Measurements from ENCODE around the gene SDK1. TPM values are rescaled to one million over a fixed set of nuclear protein-coding genes. Genes with fewer than 3 reads are reported as not detected.

SDK1 gene
- total and polyA plus RNA-seq, 10 of the 15 experiments (the other 5 are each of a cell fraction or from before 2014, with no cell fraction given): 0.14 to 0.33 TPM; not detected in 8

- intact Hi-C loops (cut with micrococcal nuclease; ENCODE audit: unreplicated experiment) (no loop called here), in situ Hi-C loops (cut with MboI) (no loop called here)
- Histone ChIP-seq H3K27me3 (replicated peaks in 1 of 2; ENCODE audit: control insufficient read depth in 2 of 2, insufficient read depth in 2 of 2, low read length in 1 of 2) (no peaks in the 10 kb centered on the region), H2AFZ (ENCODE audit: control insufficient read depth, low read depth, low read length) (no peak overlapping the region), H3K9me3 (replicated peaks; ENCODE audit: control insufficient read depth, insufficient read depth, low read length) (peaks cover 3% of the 10 kb centered on the region; the same call in 1 of the 3 replicates), H3K4me3 (no peak overlapping the region), H3K36me3 (ENCODE audit: control insufficient read depth in 2 of 2, insufficient read depth in 2 of 2, low read length in 1 of 2) (no peaks in the 10 kb centered on the region), H3K79me2 (ENCODE audit: control insufficient read depth, insufficient read depth, low read length) (no peaks in the 10 kb centered on the region), H3K27ac (ENCODE audit: control insufficient read depth, insufficient read depth) (no peak overlapping the region), H3K9ac (ENCODE audit: control insufficient read depth, insufficient read depth, low read length) (no peak overlapping the region), H3K4me2 (ENCODE audit: control insufficient read depth, insufficient read depth) (no peak overlapping the region), H3K4me1 (ENCODE audit: control insufficient read depth, insufficient read depth, low read length) (no peaks in the 10 kb centered on the region), H4K20me1 (ENCODE audit: control insufficient read depth, insufficient read depth) (no peaks in the 10 kb centered on the region)
- TF ChIP-seq HDGF (IDR thresholded peaks at IDR 0.05): no peak
- BruUV-seq (replicated peaks): no TSS peak
- no peak for DNase-seq (ENCODE audit: low read depth, low spot score)
- ChIA-PET RAD21 (ENCODE audit: unreplicated experiment) (no interaction called here), POLR2A (no interaction called here), SMC1A (ENCODE audit: uncharacterized antibody, unreplicated experiment) (no interaction called here), CTCF (no interaction called here)
- ATAC-seq: no peak
- WGBS (ENCODE audit: insufficient coverage, insufficient replicate concordance, low lambda C conversion rate, missing lambda C conversion rate): 55% methylated on average over 6 of the region's 6 CpGs
- FAIRE-seq: no peak
Measured at GRCh38 chr7:3975371-3975770, 674.3 kb downstream of the SDK1 start.

GRCh38 chr7:3977391-3977790 is 676.3 kb downstream of the SDK1 start:
- no peak overlapping the region for H3K4me2 ChIP-seq (ENCODE audit: control insufficient read depth, insufficient read depth)
- peaks cover 3% of the 10 kb centered on the region; the same call in 1 of the 3 replicates for H3K9me3 ChIP-seq (replicated peaks; ENCODE audit: control insufficient read depth, insufficient read depth, low read length)
- FAIRE-seq (no peak), ATAC-seq (no peak), DNase-seq (ENCODE audit: low read depth, low spot score) (no peak)
- ChIA-PET CTCF (no interaction called here), SMC1A (ENCODE audit: uncharacterized antibody, unreplicated experiment) (no interaction called here), POLR2A (no interaction called here), RAD21 (ENCODE audit: unreplicated experiment) (no interaction called here)
- no TSS peak for BruUV-seq (replicated peaks)
- no peaks in the 10 kb centered on the region for H3K79me2 ChIP-seq (ENCODE audit: control insufficient read depth, insufficient read depth, low read length)
- no peak overlapping the region for H2AFZ ChIP-seq (ENCODE audit: control insufficient read depth, low read depth, low read length)
- H3K4me1 ChIP-seq (ENCODE audit: control insufficient read depth, insufficient read depth, low read length): no peaks in the 10 kb centered on the region
- in situ Hi-C loops (cut with MboI) (no loop called here), intact Hi-C loops (cut with micrococcal nuclease; ENCODE audit: unreplicated experiment) (no loop called here)
- no peak overlapping the region for H3K27ac ChIP-seq (ENCODE audit: control insufficient read depth, insufficient read depth)
- no peaks in the 10 kb centered on the region for H4K20me1 ChIP-seq (ENCODE audit: control insufficient read depth, insufficient read depth)
- H3K9ac ChIP-seq (ENCODE audit: control insufficient read depth, insufficient read depth, low read length): no peak overlapping the region
- WGBS (ENCODE audit: insufficient coverage, insufficient replicate concordance, low lambda C conversion rate, missing lambda C conversion rate): 74% methylated on average over 12 of the region's 12 CpGs
- H3K27me3 ChIP-seq (replicated peaks in 1 of 2; ENCODE audit: control insufficient read depth in 2 of 2, insufficient read depth in 2 of 2, low read length in 1 of 2): no peaks in the 10 kb centered on the region
- H3K36me3 ChIP-seq (ENCODE audit: control insufficient read depth in 2 of 2, insufficient read depth in 2 of 2, low read length in 1 of 2): no peaks in the 10 kb centered on the region
- H3K4me3 ChIP-seq: no peak overlapping the region
- TF ChIP-seq ZBTB4 (CRISPR knock-in tag; IDR thresholded peaks at IDR 0.05) (no peak), LARP7 (IDR thresholded peaks at IDR 0.05) (no peak), E4F1 (IDR thresholded peaks at IDR 0.05; ENCODE audit: borderline replicate concordance, partially characterized antibody) (no peak), MEF2A (IDR thresholded peaks at IDR 0.05; ENCODE audit: insufficient read depth, low read depth, low read length) (no peak), CHD2 (IDR thresholded peaks at IDR 0.05; ENCODE audit: borderline replicate concordance, low read depth, low read length) (no peak), STAT3 (IDR thresholded peaks at IDR 0.05; ENCODE audit: low read depth, low read length) (no peak), NFYA (IDR thresholded peaks at IDR 0.05; ENCODE audit: borderline replicate concordance, low read depth, low read length) (no peak), ELK1 (IDR thresholded peaks at IDR 0.05; ENCODE audit: low read depth, low read length) (no peak), MEF2B (IDR thresholded peaks at IDR 0.05; ENCODE audit: partially characterized antibody, poor library complexity, severe bottlenecking) (no peak), FOXM1 (IDR thresholded peaks at IDR 0.05; ENCODE audit: low read depth, low read length) (no peak), BMI1 (IDR thresholded peaks at IDR 0.05; ENCODE audit: borderline replicate concordance) (no peak)

Data from GM12878 (cell line).